Measurements from ENCODE around the gene ANO4.
A peak's percentile ranks its signal among the peaks of the same experiment; 100 is the strongest.

GRCh38 chr12:100827901-100828520 lies 33.4 kb downstream of the ANO4 start:
- TF ChIP-seq POLR2A (IDR thresholded peaks at IDR 0.05): no peak
- peak in 2 of 3 donors; percentile 10 to 44 for TF ChIP-seq CTCF (IDR thresholded peaks at IDR 0.05)
- TF ChIP-seq POLR2AphosphoS5 (IDR thresholded peaks at IDR 0.05): no peak
